NCI-H2196 treated with DMSO at 0.1 percent for 48 hours (cell line): ENCODE results near the gene CAMK4.
"Not testable (repeated sequence)": the region's sequence is repeated elsewhere in the genome, so short reads cannot be mapped to it uniquely, and the experiment has no call there.

Experiments
- DNase-seq: peaks from one replicate; lab custom pipeline; 2025; ENCODE audit not compliant: unreplicated experiment; lab: John Stamatoyannopoulos, UW

Gene CAMK4

GRCh38 chr5:111255169-111255568, 31.0 kb downstream of the CAMK4 start:
- DNase-seq = no peak

DNA sequence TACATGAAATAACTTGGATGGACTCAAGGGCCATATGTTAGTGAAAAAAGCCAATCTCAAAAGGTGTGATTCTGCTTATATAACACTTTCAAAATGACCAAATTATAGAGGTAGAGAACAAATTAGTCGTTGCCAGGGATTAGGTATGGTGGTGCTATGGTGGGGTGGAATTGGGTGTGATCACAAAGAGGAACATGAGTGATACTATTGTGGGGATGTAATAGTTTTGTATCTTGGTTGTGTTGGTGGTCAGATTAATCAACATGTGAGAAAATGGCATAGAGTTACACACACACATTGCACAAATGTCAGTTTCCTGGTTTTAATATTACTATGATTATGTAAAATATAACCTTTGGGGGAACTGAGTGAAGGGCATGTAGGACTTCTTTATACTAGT, 31.9 kb downstream of the CAMK4 start:
- no peak for DNase-seq

- not testable (repeated sequence) for DNase-seq
These were observed 33.4 kb downstream of the CAMK4 start for GRCh38 chr5:111257610-111258009.

DNA sequence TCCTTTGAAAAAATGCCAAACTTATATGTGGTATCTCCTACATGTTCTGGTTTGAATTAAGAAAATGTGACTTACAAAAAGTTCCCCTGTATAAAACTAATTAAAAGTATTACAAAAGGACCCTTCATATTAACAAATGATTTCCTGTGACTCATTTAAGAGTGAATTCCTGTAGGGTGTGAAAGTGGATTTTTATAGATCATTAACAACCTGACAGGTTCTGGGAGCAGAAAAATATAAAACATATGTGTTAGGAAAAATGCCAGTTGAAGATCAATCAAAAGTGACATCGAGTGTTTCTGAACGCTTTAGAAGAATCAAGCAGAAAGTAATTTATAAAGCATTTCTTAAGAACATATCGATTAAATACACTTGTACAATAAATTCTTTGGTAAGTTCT, 35.5 kb downstream of the CAMK4 start:
- no peak for DNase-seq

DNA sequence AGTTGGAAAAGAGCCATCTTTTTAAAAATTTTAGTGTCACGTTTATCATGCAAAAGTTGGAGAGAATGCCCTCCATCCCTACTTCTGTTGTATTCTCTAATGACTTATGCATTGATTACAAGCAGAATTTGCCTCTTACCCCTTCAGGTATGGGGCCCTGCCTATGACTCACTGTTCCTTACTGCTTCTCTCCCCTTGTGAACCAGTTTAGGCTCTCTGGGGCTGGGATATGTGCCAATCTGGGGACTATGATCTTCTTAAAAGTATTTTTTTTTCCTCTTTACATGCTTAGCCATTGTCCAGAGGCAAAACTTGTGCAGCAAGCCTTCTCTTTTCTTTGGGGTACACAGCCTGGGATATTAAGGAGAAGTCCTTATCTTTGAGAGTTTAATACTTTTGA, 37.4 kb downstream of the CAMK4 start:
- DNase-seq = no peak

GRCh38 chr5:111262153-111262552, 38.0 kb downstream of the CAMK4 start:
- DNase-seq = no peak

GRCh38 chr5:111262815-111263214, 38.6 kb downstream of the CAMK4 start:
- DNase-seq = no peak

- no peak for DNase-seq
These were observed 42.3 kb downstream of the CAMK4 start for GRCh38 chr5:111266491-111266890.

DNA sequence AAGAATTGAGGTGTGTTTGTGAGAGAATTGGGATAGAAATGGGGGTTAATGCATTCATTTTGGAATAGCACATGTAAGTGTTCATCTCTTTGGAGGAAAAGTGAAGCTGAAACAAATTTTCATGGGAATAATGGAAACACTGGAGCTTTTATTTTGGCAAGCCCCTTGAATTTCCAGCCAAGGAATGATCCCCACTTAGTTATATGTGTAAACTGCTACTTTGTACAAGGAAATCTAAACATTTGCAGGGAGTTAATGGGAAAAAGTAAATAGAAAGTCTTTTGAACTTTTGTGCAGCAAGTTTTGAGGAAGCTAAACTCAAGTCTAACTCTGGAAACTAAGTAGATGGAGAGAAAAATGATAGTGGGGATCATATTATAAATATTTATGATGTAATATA, 44.1 kb downstream of the CAMK4 start:
- DNase-seq = no peak

- no peak for DNase-seq
These were observed 47.7 kb downstream of the CAMK4 start for GRCh38 chr5:111271885-111272284.

GRCh38 chr5:111277061-111277460, 52.9 kb downstream of the CAMK4 start:
- no peak for DNase-seq

- DNase-seq = no peak
These were observed 54.8 kb downstream of the CAMK4 start for GRCh38 chr5:111278858-111279504.

GRCh38 chr5:111280282-111280951, 56.2 kb downstream of the CAMK4 start:
- DNase-seq = no peak

- no peak for DNase-seq
These were observed 58.6 kb downstream of the CAMK4 start for GRCh38 chr5:111282798-111283197.

DNA sequence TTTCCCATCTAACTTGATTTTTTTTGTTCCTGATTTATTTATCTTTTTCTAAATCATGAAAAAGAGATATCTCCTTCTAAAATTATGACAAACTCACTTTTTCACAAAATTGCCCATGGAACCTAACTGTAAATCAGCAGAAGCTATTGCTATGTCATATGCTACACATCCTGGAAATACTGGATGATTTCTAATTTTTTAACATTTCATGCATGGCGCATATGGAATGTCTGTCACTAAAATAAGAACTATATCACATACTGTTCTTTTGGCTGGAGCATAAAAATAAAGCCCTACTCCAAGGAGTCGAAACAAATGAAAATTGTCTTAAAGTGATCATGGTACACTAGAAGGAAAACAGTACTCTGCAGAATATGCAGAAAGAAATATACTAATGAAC, 60.6 kb downstream of the CAMK4 start:
- no peak for DNase-seq

- no peak for DNase-seq
These were observed 70.4 kb downstream of the CAMK4 start for GRCh38 chr5:111294551-111294950.

GRCh38 chr5:111295649-111296048, 71.5 kb downstream of the CAMK4 start:
- DNase-seq = no peak

DNA sequence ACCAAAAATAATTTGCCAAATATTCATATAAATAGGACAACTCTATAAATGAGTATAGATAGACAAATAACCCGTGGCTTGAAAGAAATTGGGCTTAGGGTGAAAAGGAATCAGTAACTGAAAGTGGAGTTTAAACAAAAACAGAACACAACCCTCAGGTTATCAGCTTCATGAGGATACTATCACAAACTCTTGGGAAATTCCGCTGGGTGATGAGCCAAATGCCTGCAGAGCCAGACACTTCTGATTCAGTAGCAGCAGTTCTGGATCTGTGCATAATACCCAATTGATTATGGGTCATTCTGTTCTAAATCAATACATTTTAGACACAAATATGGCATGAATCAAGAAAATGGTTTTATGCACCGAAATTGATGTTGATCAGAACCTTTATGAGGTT, 72.4 kb downstream of the CAMK4 start:
- DNase-seq = no peak

- no peak for DNase-seq
These were observed 74.9 kb downstream of the CAMK4 start for GRCh38 chr5:111299067-111299481.

- no peak for DNase-seq
These were observed 75.7 kb downstream of the CAMK4 start for GRCh38 chr5:111299831-111300432.

DNA sequence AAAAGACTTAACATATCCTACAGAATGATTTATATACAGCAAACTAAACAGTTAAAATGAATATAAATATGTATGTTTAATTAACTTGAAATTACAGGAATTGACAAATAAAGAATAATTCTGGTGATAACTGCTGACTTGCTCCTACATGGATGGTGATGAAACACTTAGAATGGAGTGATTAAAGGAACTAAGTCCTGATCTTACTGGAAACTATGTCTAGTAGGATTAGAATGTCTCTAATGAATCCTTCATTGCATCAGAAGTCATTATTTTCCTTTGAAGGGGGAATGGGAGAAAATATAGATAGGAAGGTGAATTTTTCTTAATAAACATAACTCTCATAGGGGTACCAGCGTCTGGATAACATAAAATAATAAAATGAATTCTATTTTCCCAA, 77.1 kb downstream of the CAMK4 start:
- DNase-seq = no peak

- not testable (repeated sequence) for DNase-seq
These were observed 77.9 kb downstream of the CAMK4 start for GRCh38 chr5:111302043-111302442.
